GM18870 (cell line): ENCODE data around the gene NOVA1.

Experiments used
- ATAC-seq: cut with Tn5 transposase; IDR thresholded peaks from one replicate; pipeline ENCODE4 v1.9.1; 2021; ENCODE audit warnings: moderate library complexity; ENCODE audit not compliant: unreplicated experiment

Gene NOVA1

DNA sequence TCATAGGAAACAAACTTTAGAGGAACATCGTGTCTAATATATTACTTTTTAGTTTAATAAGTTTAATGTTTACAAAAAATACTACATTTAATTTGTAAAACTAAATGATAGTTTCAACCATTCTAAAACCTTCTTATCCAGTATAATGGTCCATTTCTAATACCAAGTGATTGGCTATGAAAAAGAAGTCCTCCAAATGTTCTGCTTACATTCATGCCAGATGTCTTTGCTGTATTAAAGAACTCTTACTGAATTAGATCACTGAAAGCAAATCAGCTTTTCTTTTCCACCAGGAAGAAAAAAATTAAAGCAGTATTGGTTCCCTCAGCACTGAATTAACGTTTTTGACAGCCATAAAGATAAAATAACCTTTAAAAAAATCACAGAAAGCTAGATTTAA is 3.7 kb downstream of the NOVA1 start:
- ATAC-seq = no peak

DNA sequence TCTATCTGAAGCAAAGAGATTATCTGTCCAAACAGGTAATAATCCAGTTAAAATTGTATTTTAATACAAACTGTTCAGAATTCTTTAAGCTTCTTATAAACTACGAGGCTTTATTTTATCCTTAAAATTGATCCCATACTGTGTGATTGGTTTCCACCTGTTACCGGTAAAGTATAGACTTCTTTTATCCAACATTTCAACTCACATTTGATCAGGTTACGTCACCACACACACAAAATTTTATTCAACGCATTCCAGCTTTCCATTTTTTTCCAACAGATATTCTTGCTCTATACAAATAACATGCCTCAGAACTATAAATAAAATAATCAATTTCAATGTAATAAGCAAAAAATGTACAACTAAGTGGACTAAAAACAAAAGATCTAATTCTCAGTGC is 4.5 kb downstream of the NOVA1 start:
- ATAC-seq = no peak

DNA sequence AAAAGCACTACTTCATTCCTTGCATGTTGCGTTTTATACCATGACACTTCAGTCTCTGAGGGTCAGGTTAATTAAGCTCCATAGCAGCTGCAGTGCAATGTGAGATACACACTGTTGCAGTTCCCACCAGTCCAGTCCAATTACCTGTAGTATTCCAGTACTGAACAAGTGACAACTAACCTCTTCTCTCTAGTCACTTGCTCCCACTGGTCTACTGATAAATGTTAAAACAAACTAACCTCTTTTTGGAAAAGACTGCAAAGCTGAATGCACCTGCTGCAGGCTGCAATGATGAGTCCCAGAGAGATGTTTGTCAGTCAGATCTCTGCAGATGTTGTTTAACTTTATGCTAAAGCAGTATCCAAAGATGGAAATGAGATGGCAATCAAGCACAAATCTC is 7.9 kb downstream of the NOVA1 start:
- no peak for ATAC-seq

DNA sequence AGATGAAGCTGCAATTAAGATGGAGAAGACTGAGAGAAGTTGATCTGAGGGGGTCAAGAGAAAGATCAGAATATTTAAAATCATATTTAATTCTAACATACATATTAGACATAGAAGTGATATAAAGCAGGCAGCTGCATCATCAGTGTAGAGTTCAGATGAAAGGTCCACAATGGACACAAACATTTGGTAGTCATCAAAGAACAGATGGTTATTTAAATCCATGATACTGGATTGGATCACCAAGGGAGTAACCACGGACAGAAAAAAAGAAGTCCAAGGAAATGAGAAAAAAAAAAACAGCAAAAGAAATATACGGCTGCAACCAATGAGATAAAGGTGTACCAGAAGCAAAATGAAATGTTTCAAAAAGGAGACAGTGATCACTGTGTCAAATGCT is 20.1 kb downstream of the NOVA1 start:
- ATAC-seq = no peak

DNA sequence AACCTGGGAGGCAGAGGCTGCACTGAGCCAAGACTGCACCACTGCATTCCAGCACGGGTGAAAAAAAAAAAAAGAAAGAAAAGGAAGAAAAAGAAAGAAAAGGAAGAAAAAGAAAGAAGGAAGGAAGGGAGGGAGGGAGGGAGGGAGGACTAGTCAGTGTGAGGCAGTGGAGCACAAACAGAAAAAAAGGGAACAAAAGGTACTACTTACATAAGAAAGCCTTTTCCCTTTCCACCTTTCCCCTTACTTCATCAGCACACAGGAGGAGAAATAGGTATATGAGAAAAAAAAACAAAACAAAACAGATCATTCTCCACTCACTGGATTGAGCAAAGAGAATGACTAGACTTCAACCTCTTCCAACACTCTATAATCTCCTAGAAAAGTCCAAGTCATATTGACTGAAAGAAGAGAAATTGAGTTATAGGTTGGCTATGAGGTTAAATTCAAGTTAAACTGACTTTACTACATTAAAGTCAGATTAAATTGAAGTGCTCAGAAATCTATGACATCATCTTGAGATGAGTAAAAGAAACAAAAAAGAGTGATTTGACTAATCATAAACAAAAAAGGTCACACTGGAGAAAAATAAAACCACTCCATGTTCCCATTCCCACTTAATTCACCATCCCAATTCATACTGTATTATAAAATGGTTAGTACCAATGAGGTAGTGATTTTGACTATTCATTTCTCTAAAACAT is 43.6 kb downstream of the NOVA1 start:
- ATAC-seq = no peak

DNA sequence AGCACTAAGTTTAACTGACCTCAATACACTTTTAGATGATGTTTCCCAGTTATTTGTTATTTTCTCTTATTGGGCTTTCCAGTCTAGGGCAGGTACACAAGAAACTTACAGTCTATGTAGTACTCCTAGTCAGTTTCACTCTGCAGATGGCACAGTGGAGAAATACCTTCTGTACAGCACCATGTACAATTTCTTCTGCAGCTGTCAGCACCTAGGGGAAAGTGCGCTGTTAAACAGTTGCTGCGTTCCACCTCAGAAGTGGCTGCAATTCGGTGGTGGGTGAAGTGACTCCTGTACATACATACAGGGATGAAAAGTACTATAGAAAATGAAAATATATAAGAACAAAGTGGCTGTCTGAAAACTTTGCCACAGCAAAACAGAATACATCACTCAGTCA is 48.3 kb downstream of the NOVA1 start:
- no peak for ATAC-seq

DNA sequence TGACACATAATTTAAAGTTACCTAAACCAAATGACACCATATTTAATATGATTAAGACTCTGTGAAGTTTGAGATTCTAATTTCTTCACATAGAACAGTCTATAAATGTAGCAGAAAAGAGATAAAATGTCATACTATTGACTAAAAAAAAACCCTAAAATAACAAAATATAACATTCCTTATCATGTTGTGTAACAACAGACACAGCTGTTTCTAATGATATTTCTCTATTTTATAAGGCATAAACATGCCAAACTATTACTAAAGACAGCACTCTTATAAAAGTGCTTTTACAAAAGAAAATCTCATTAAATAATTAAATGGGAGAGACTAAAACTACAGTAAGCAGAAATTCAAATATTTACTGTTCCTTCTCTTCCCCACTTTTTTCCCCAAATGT is 49.4 kb downstream of the NOVA1 start:
- no peak for ATAC-seq

DNA sequence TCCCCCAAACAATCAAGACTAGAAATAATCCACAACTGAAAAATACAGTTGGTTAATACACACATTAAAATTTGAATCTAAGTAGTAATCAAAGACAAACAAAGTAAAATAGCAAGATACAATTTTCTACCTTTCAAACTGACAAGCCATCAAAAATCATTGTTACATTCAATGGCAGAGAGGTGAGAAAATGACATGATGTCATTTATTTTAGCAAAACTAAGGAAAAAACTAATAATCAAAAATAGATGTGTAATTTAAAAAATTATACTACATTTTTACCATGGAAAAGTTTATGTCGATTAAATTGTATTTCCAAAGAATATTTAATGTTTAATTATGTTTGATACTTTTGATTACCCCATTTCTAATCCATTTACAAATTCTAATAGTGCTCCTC is 59.7 kb downstream of the NOVA1 start:
- no peak for ATAC-seq

DNA sequence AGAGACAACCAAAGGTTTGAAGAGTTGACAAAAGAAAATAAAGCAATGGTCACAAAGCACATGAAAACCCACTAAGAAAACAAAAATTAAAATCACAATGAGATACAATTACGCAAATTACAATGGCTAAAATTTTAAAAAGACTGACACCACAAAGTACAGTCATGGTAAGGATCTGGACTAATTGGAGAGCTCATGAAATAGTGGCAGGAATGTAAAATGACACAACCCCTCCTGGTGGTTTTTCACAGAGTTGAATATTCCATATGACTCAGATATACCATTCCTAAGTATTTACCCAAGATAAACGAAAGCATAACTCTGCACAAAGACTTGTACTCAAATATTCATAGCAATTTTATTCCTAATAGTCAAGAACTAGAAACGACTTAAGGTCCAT is 65.9 kb downstream of the NOVA1 start:
- no peak for ATAC-seq

DNA sequence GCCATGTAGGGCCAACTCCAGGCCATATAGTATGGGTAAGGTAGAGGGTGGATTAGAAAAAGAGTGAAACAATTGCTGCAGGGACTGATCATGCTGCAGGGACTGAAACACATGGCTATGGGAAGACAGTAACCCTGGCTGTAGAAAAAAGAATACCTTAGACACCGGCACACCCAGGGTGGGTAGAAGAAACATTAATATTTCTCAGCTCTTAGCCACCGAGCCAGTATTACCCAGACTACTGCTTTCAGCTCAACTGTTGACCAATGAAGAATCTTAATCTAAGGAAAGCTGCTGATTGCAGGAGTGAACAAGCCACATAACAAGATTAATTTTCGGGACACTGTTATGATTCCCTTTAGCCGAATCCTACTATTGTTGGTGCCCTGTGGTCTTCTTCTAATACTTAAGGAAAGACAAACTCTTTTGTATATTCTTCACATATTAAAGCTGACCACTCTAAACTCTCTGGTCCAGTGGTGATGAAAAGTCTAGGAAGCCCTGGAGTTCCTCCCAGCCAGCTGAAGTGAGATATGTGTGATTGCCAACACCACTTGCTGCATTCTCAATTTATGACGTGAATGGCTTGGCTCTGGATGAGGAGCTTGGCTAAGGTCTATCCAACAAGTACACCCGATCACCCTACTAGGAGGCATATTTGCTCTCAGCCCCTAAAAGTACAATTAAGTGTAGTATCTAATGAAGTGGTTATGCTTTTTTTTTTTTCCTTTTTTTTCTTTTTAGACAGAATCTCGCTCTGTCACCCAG is 69.2 kb downstream of the NOVA1 start:
- ATAC-seq = no peak

DNA sequence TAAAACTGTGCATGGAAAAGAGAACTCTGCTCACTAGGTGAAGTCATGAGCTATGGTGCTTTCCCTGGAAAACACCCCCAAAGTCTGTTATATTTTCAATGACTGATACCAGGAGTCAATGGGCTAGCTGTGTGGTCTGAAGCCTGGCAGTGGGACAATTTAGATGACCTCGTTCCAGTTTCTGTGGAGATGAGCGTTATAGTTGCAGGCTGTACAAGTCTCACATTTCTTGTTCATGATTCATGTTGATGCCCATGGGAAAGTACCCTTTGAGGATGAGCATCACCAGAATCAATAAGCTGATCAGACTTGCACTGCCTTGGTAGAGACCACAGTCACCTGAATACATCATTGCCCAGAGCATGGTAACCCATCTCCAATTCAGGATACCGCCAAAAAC is 70.7 kb downstream of the NOVA1 start:
- no peak for ATAC-seq

DNA sequence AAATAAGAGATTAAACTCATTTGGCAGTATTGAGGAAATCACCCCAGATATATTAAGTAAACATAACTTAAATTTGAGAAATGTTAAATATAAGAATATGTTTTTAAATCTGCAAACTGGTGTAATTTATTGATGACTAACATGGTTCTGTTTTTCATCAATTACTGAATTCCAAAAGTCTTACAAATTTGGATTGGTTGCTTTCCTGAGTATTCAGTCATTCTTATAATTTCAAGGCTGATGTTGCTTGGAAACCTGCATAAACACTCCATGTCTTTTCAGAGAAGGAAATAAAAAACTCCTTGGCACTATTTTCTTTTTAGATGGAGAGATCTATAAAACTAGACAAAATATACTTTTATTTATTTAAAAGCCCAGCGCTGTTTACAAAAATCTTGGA is 71.7 kb downstream of the NOVA1 start:
- no peak for ATAC-seq

DNA sequence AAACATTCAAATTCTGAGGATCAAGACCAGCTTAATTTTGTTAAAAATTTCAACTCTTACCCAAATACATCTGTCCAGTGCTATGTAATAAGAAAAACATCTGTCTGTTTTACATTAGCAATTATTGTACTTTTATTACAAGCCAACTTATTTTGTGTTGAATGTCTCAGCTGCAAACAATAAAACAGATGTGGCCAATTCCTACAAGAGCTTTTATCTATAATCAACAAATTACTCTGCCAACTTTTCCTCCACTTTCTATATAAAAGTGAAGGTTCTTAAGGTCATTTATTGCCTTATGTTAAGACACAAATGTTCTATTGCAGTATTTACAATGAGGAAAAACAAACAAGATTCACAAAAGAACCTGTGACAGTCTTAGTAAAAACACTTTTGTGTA is 72.7 kb downstream of the NOVA1 start:
- no peak for ATAC-seq

DNA sequence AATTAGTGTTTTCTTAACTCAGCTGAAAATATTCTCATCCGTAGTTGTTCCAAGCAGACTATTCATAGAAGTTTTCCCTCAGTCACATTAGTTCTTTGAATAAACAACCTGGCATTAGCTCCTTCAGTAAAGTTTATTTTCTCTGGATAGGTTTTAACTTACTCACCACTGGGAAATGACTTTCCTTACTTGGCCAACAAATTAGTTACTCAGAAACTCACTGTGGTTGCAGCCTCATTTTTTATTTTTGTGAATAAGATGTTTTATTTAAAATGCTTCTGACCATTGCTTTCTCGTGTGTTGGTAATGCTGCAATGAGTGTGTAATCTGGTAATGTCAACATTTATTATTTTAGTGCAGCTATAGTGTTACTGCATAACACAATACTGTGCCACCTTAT is 74.9 kb downstream of the NOVA1 start:
- no peak for ATAC-seq

DNA sequence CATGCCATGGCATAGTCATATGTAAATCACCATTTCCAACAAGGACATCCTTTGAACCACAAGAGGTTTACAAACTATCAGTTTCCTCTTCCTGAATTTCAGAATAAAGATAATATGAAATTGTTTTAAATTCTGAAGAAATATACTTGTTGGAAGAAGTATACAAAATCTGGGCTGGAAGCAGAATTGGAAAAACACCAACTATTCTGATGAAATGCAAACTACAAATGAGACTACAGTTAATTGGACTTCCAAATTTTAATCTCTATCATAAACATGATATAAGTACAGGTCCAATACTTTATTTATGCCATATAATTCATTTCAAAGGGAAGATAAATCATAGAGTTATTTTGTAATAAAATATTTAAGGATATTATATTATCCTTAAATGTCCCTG is 80.1 kb downstream of the NOVA1 start:
- no peak for ATAC-seq

DNA sequence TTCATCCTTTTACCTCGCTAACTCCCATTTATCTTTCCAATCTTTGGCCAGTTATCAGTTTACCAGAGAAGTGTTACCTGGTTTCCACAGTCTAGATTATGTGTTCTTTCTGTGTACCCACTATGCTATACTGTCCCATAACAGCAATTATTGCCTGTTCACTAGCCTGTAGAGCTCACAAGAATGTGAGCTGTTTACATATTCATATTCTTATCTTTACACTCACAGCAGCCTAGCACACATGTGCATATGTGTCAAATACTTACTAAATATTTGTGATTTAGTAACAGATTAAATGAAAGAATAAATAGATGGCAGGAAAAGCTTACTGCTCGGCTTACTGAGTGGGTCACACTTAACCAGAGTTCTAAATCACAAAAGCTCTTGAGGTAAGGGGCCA is 97.8 kb downstream of the NOVA1 start:
- no peak for ATAC-seq

DNA sequence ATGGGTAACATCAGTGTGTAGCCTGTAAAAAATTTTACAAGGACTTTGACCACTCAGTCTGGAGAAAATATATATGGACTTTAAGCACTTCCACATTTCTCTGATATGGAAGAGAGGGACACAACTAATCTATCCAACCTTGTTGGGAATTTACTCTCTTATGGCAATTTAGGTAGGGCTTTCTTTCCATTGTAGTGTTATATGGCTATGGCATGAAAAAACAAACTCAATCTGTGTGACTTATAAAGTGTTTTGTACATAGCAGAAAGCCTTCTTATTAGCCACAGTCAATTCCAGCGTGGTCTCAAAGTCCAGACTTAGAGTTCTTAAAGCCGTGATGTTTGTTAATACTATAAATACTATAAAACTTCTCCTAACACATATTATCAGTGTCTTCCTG is 98.3 kb downstream of the NOVA1 start:
- ATAC-seq = no peak

DNA sequence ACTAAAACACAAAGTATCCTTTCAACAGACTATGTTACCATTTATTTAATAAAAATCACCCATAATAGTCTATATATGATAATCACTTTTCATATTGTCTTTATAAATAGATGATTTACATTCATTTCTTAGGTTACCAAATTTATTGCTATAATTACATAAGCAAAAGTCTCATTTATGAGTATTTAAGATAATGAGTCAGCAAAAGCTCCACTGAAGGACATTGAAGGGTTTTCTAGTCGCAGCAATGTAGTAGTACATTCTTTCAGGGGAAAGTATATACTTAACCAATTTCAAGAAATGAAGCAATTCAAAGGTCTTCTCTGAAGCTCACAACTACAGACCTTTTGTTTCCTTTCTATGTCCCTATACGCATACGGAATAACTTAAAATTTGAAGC is 110.9 kb downstream of the NOVA1 start:
- ATAC-seq = no peak

DNA sequence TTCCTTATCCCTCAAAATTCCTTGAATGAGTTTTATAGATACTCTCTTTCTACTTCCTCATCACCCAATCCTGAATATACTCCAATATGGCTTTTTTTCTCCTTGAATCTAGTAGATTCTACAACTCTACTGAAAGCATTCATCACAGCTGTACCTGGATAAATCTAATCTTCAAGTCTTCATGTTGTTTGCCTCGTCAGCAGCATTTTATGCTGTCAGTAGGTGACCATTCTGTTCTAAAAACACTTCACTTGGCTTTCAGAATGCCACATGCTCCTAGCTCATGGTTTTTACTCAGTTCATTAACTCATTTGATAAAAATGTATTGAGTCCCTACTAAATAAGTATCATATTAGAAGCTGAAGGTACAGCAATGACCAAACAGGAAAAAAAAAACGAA is 113.3 kb downstream of the NOVA1 start:
- ATAC-seq = no peak

DNA sequence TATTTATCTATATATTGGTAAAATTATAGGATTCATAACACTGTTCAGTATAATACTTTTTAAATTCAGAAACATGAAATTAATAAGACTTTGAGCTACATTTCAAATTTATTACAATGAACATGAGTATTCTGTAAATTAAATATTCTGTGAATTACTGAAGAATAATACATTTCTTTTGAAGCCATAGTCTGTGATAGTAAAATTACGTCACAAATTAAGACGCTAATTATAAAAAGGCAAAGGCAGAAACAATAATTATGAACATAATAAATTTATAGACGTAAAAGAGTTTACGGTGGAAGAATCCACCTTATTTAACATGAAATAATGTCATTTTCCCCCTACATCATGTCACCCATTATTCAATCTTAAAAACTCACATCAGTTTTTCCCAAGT is 118.9 kb downstream of the NOVA1 start:
- ATAC-seq = no peak

DNA sequence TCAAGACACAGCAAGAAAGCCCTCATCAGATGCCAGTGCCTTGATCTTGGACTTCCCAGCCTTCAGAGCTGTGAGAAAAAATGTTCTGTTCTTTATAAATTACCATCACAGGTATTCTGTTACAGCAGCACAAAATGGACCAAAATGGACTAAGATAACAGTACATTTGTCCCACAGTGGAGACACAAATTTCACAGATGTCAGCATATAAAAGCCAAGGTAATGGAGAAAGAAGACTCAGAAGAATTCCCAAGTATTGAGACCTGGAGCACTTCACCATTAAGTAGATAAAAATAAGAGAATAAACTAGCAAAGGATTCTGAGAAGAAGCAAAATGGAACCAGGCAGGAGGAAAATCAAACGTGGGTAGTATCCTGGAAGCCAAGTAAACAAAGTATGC is 131.0 kb downstream of the NOVA1 start:
- no peak for ATAC-seq

DNA sequence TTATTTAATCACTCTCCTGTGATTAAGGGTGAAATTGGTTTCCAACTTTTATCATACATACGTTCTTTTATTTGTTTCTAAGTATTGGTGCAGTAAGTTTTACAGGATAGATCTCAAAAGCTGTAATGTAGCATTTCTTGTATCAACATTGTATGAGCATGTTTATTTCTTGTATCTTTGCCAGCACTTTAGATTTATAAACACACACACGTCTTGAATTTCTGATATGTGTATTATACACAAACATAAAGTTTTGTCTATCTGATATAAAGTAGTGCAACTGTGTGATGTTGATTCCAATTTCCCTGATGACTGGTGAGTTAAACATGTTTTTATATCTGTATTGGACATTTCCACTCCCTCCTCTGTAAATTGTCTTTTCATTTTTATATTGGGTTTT is 134.7 kb downstream of the NOVA1 start:
- no peak for ATAC-seq

DNA sequence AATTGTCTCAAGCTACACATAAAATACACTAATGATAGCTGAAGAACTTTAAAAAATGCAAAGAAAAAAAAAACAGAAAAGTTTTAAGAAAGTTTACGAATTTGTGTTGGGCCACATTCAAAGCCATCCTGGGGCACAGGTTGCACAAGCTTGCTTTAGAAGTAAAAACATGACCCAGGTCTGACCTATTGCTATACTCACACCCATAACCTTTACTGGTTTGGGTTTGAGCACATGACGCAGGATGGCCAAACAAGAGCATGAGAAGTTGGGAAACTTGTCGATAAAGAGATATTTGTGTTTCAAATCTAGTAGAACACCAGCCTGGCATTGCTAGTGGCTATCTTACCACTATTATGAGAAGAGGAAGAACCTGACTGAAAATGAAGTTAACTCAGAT is 143.7 kb downstream of the NOVA1 start:
- no peak for ATAC-seq
